K562 (cell line): ENCODE results near the gene ZNF438. TPM values are rescaled to one million over a fixed set of nuclear protein-coding genes. Genes with fewer than 3 reads are reported as not detected.

Source experiments
- ATAC-seq: fragments of 200-7000 bp; cut with Tn5 transposase; 3 replicates; pipeline ENCODE4 v1.9.1; 2020; ENCODE audit warnings: moderate library complexity
- BruUV-seq: library from RNA; stranded (reverse); fragments of 400-500 nt; replicated peaks from 2 replicates; lab custom pipeline; 2021; lab: Mats Ljungman, UMichigan
- CTCF ChIA-PET: fragments of 300-600 bp; formaldehyde crosslinking; extraction: SDS; loops from one replicate; lab custom pipeline; 2021; ENCODE audit warnings: low intra/inter-chr PET ratio; lab: Yijun Ruan, JAX
- POLR2A ChIA-PET: fragments of 300-600, 350-650 bp; sonication (Branson Sonifier 250); formaldehyde crosslinking; extraction: SDS; loops from one replicate; lab custom pipeline; 2021; ENCODE audit warnings: antibody characterized with exemption, inconsistent platforms; lab: Yijun Ruan, JAX
- DNase-seq, 4 experiments: peaks; one replicate each; pipeline versions ENCODE4 v3.0.0 to v3.0.0-alpha.2; 2011 to 2018; ENCODE audit warnings: low spot score in 3 of 4, mixed read lengths in 3 of 4; ENCODE audit errors: extremely low read depth in 1 of 4
- FAIRE-seq: peaks from 2 replicates; lab custom pipeline; 2011; peaks lifted over from hg19 to GRCh38; lab: Jason Lieb, UNC
- H2AFZ ChIP-seq: 2 replicates; pipeline ENCODE4 v1.6.0; 2011; ENCODE audit warnings: low read depth, low read length, control low read depth, inconsistent platforms
- H3K27ac ChIP-seq: fragments of 200-600 bp; 3 replicates; pipeline ENCODE4 v1.8.0; 2011; ENCODE audit warnings: low read depth, mild to moderate bottlenecking, control low read depth, inconsistent platforms, low read length, moderate library complexity, mixed read lengths; ENCODE audit errors: extremely low read depth
- H3K27me3 ChIP-seq, 2 experiments: fragments of 300-600 bp in 1 of 2; 2 replicates in 1 of 2; 3 replicates in 1 of 2; pipeline versions ENCODE4 v1.6.0 to v1.8.0; 2011; ENCODE audit warnings: inconsistent platforms in 2 of 2, low read length in 2 of 2, mild to moderate bottlenecking in 1 of 2, mixed read lengths in 1 of 2, moderate library complexity in 1 of 2; ENCODE audit not compliant: control insufficient read depth in 2 of 2, insufficient read depth in 2 of 2
- H3K36me3 ChIP-seq: fragments of 300-600 bp; 3 replicates; pipeline ENCODE4 v1.8.0; 2011; ENCODE audit warnings: mild to moderate bottlenecking, low read length, inconsistent platforms; ENCODE audit not compliant: control insufficient read depth, insufficient read depth
- H3K4me1 ChIP-seq, 2 experiments: fragments of 200-600 bp in 1 of 2; replicated peaks in 1 of 2; 2 replicates in 1 of 2; 3 replicates in 1 of 2; pipeline versions ENCODE4 v1.5.1 to v1.8.0; 2011; ENCODE audit warnings: inconsistent platforms in 2 of 2, low read length in 2 of 2, mild to moderate bottlenecking in 1 of 2, mixed read lengths in 1 of 2, moderate library complexity in 1 of 2; ENCODE audit not compliant: control insufficient read depth in 2 of 2, insufficient read depth in 2 of 2
- H3K4me2 ChIP-seq: 2 replicates; pipeline ENCODE4 v1.6.1; 2011; ENCODE audit warnings: low read length, control low read depth, inconsistent platforms, mixed read lengths; ENCODE audit not compliant: insufficient read depth
- H3K4me3 ChIP-seq: fragments of 200-600 bp; sonication (generic), shearing (Covaris generic); 2 replicates; pipeline ENCODE4 v1.5.1; 2016; ENCODE audit warnings: control low read depth, inconsistent platforms
- H3K79me2 ChIP-seq: fragments of 200-600 bp; 3 replicates; pipeline ENCODE4 v1.8.0; 2011; ENCODE audit warnings: low read length, inconsistent platforms; ENCODE audit not compliant: control insufficient read depth, insufficient read depth
- H3K9ac ChIP-seq, 2 experiments: 2 replicates each; pipeline versions ENCODE4 v1.6.0 to v1.6.1; 2011; ENCODE audit warnings: low read depth in 2 of 2, low read length in 2 of 2, control low read depth in 1 of 2, inconsistent platforms in 1 of 2, mild to moderate bottlenecking in 1 of 2, mixed read lengths in 1 of 2; ENCODE audit not compliant: insufficient read depth in 1 of 2
- H3K9me1 ChIP-seq: one replicate; pipeline ENCODE4 v1.6.0; 2011; ENCODE audit warnings: inconsistent platforms, mild to moderate bottlenecking, low read length, moderate library complexity; ENCODE audit not compliant: control insufficient read depth, insufficient read depth
- H3K9me3 ChIP-seq: replicated peaks from 2 replicates; pipeline ENCODE4 v1.5.1; 2011; ENCODE audit warnings: low read depth, low read length, inconsistent platforms; ENCODE audit not compliant: control insufficient read depth, insufficient read depth
- H4K20me1 ChIP-seq: replicated peaks from 2 replicates; pipeline ENCODE4 v1.6.1; 2011; ENCODE audit warnings: low read length, inconsistent platforms, mixed read lengths; ENCODE audit not compliant: control insufficient read depth, insufficient read depth
- ARID1B ChIP-seq: fragments of 450-650 bp; IDR thresholded peaks from 2 replicates; pipeline ENCODE4 v1.6.1; 2016; ENCODE audit warnings: antibody characterized with exemption, mild to moderate bottlenecking, inconsistent platforms
- ARID3B ChIP-seq: fragments of 250-450 bp; sonication (Bioruptor Pico); IDR thresholded peaks from 2 replicates; pipeline ENCODE4 v1.4.0; 2020; ENCODE audit warnings: borderline replicate concordance
- ATF2 ChIP-seq: sonication (generic); formaldehyde crosslinking; IDR thresholded peaks from 2 replicates; pipeline ENCODE4 v1.8.1; 2022; ENCODE audit warnings: missing genetic modification reagents
- BRD9 ChIP-seq: fragments of 450-650 bp; IDR thresholded peaks from 2 replicates; pipeline ENCODE4 v1.6.1; 2018; ENCODE audit warnings: low read depth; ENCODE audit not compliant: partially characterized antibody
- EP300 ChIP-seq: IDR thresholded peaks from 2 replicates; pipeline ENCODE4 v1.6.1; 2012; ENCODE audit warnings: low read length, improper control_type of control experiment
- FOSL1 ChIP-seq: fragments of 200-800 bp; sonication (Bioruptor generic); conservative IDR thresholded peaks from 2 replicates; pipeline ENCODE4 v1.6.1; 2016; ENCODE audit warnings: missing genetic modification characterization, missing compliant biosample characterization
- HDAC8 ChIP-seq: fragments of 450-650 bp; IDR thresholded peaks from 2 replicates; pipeline ENCODE4 v1.6.1; 2016; ENCODE audit warnings: mild to moderate bottlenecking, missing genetic modification characterization, moderate library complexity, missing compliant biosample characterization
- HIVEP1 ChIP-seq: fragments of 250-450 bp; sonication (Bioruptor Pico); IDR thresholded peaks from 2 replicates; pipeline ENCODE4 v1.4.0; 2020; ENCODE audit warnings: mild to moderate bottlenecking
- NCOR1 ChIP-seq: fragments of 450-650 bp; IDR thresholded peaks from 2 replicates; pipeline ENCODE4 v1.6.1; 2016; ENCODE audit warnings: mild to moderate bottlenecking, moderate library complexity
- PPARD ChIP-seq: fragments of 250-450 bp; sonication (Bioruptor Pico); IDR thresholded peaks from 2 replicates; pipeline ENCODE4 v1.8.0; 2022; ENCODE audit warnings: inconsistent platforms, mild to moderate bottlenecking, moderate library complexity
- SNIP1 ChIP-seq: fragments of 450-650 bp; IDR thresholded peaks from 2 replicates; pipeline ENCODE4 v1.7.1; 2017; ENCODE audit warnings: low read depth, mild to moderate bottlenecking
- TAL1 ChIP-seq: fragments of 450-650 bp; IDR thresholded peaks from 2 replicates; pipeline ENCODE4 v1.6.1; 2016; ENCODE audit warnings: mild to moderate bottlenecking
- TRIM28 ChIP-seq: fragments of 450-650 bp; IDR thresholded peaks from 2 replicates; pipeline ENCODE4 v1.6.1; 2017
- YBX1 ChIP-seq: fragments of 450-650 bp; IDR thresholded peaks from 2 replicates; pipeline ENCODE4 v1.7.1; 2016; ENCODE audit warnings: mild to moderate bottlenecking
- ZBTB33 ChIP-seq: sonication (generic); formaldehyde crosslinking; IDR thresholded peaks from 2 replicates; pipeline ENCODE4 v1.8.1; 2023; ENCODE audit warnings: mild to moderate bottlenecking, missing genetic modification reagents
- ZNF12 ChIP-seq: sonication (generic); formaldehyde crosslinking; IDR thresholded peaks from 2 replicates; pipeline ENCODE4 v1.4.0; 2020; ENCODE audit warnings: mild to moderate bottlenecking, missing genetic modification reagents
- ZNF551 ChIP-seq: fragments of 250-450 bp; sonication (Bioruptor Pico); IDR thresholded peaks from 2 replicates; pipeline ENCODE4 v1.5.0; 2021; ENCODE audit warnings: mild to moderate bottlenecking, moderate library complexity
- WGBS: fragments of 100-300 bp; shearing (Covaris generic); methylation state at CpG from one replicate; pipeline ENCODE4 v1.1.6; 2016; ENCODE audit warnings: low coverage, mixed read lengths; ENCODE audit not compliant: insufficient coverage; ENCODE audit errors: missing lambda C conversion rate; 5-methylcytosine and 5-hydroxymethylcytosine counted together
- in situ Hi-C: fragments of 300-500 bp; cut with MboI; formaldehyde crosslinking; loops from 4 replicates; pipeline ENCODE4 v1.15.0; 2018; ENCODE audit warnings: inconsistent platforms, mixed read lengths
- intact Hi-C: fragments of 100-400 bp; cut with micrococcal nuclease; formaldehyde crosslinking; loops from 2 replicates; pipeline ENCODE4 v1.14.2; 2022
- polyA plus RNA-seq, 8 experiments: library from polyadenylated mRNA; depleted of rRNA in 4 of 8; stranded (reverse) in 5 of 8; unstranded in 3 of 8; fragments of >200 nt; fragmentation: Nextera tagmentation in 2 of 8; fragmentation: Illumina TruSeq in 1 of 8; extraction: Ambion mirVana in 2 of 8; extraction: Trizol in 1 of 8; gene quantifications; 2 replicates each; pipeline versions ENCODE4 v1.2.1 to v1.2.3, GENCODE V29; 2011 to 2014; ENCODE audit warnings: inconsistent platforms in 1 of 8, missing spikeins in 1 of 8
- total RNA-seq, 7 experiments: library from RNA; depleted of rRNA in 6 of 7; stranded (reverse); fragments of >200 nt in 6 of 7; fragmentation: Illumina TruSeq in 2 of 7; extraction: Trizol in 2 of 7; gene quantifications; 2 replicates each; pipeline versions ENCODE4 v1.2.1 to v1.2.3, GENCODE V29; 2011 to 2021; ENCODE audit warnings: low replicate concordance in 1 of 7
- TF ChIP-seq, protein P1 (sequence below): fragments of 250-450 bp; sonication (Bioruptor Pico); IDR thresholded peaks from 2 replicates; pipeline ENCODE4 v1.9.0; 2021; ENCODE audit warnings: mild to moderate bottlenecking, inconsistent platforms

Gene ZNF438
- total and polyA plus RNA-seq, 9 of the 15 experiments (the other 6 are each of a cell fraction or from before 2014, with no cell fraction given): 0.45 to 1.5 (median 0.91) TPM

DNA sequence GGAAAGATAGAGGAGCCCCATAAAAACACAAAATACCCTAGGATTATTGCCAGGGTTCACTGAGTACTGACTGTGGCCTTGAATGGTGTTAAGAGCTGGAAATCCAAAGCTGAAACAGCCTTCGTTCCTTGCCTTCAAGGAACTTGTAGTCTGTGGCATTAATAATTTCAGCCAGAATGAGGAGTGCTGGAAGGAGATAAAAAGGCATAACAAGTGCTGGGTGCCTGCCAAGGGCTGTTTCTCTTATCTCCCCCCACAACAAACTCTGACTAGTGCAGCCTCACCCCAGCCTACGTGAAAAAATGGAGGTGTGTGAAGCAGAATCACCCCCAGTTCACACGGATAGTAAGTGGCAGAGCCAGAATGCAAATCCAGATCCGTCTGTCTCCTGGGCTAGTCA, 203.0 kb downstream of the ZNF438 start:
- DNase-seq (peak in 2 of 4 experiments; percentile 13 to 59), ATAC-seq (peak; percentile 33; the same call in 1 of the 3 replicates), FAIRE-seq (no peak)
- H3K36me3 ChIP-seq: no peaks in the 10 kb centered on the region
- ChIA-PET POLR2A (interaction anchor here (0.6 to 0.8 kb wide), 2 partner anchors 9 to 113 kb away, joined by 3 to 5 read pairs; no protein-coding TSS in a partner anchor), CTCF (no interaction called here)
- H3K4me3 ChIP-seq: no peak overlapping the region
- H3K27ac ChIP-seq: no peak overlapping the region
- no peak overlapping the region for H2AFZ ChIP-seq
- H3K27me3 ChIP-seq: peaks cover 5 to 27% of the 10 kb centered on the region in 2 experiments; a peak in 3 of 5 replicates
- H3K4me2 ChIP-seq: peak overlapping the region; percentile 16; the same call in 1 of the 2 replicates
- intact Hi-C loops (no loop called here), in situ Hi-C loops (no loop called here)
- BruUV-seq: no TSS peak
- peaks cover 3% of the 10 kb centered on the region for H3K9me3 ChIP-seq
- H3K4me1 ChIP-seq: peaks cover 0 to 5% of the 10 kb centered on the region in 2 experiments; a peak in 3 of 5 replicates
- H4K20me1 ChIP-seq: no peaks in the 10 kb centered on the region
- H3K9ac ChIP-seq: no peak overlapping the region
- no peaks in the 10 kb centered on the region for H3K79me2 ChIP-seq
- H3K9me1 ChIP-seq: peaks cover 4% of the 10 kb centered on the region
- WGBS: 3% methylated on average over 4 of the region's 4 CpGs
- TF ChIP-seq HDAC8 (tag) (no peak), FOSL1 (tag) (no peak), YBX1 (no peak), ARID3B (CRISPR knock-in tag) (no peak), TRIM28 (peak; percentile 87), EP300 (peak; percentile 37; the same call in 1 of the 2 replicates), ARID1B (peak; percentile 78), BRD9 (no peak), TAL1 (peak; percentile 67), HIVEP1 (CRISPR knock-in tag) (no peak), SNIP1 (no peak), ZNF12 (peak; percentile 70; the same call in 1 of the 2 replicates), ATF2 (CRISPR knock-in tag) (no peak), ZNF551 (CRISPR knock-in tag) (no peak), PPARD (CRISPR knock-in tag) (no peak), ZBTB33 (no peak), NCOR1 (peak; percentile 55)
- TF ChIP-seq, protein P1, sequence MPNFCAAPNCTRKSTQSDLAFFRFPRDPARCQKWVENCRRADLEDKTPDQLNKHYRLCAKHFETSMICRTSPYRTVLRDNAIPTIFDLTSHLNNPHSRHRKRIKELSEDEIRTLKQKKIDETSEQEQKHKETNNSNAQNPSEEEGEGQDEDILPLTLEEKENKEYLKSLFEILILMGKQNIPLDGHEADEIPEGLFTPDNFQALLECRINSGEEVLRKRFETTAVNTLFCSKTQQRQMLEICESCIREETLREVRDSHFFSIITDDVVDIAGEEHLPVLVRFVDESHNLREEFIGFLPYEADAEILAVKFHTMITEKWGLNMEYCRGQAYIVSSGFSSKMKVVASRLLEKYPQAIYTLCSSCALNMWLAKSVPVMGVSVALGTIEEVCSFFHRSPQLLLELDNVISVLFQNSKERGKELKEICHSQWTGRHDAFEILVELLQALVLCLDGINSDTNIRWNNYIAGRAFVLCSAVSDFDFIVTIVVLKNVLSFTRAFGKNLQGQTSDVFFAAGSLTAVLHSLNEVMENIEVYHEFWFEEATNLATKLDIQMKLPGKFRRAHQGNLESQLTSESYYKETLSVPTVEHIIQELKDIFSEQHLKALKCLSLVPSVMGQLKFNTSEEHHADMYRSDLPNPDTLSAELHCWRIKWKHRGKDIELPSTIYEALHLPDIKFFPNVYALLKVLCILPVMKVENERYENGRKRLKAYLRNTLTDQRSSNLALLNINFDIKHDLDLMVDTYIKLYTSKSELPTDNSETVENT (CRISPR knock-in tag): no peak
